Stimulated activated CD4-positive, alpha-beta T cell treated with anti-CD3 and anti-CD28 coated beads, Interleukin-1b, Interleukin-23, amount 100 ng/mL, for 48 hours (primary cell): ENCODE results near the gene CRKL.

Source experiments
- DNase-seq: peaks from one replicate; pipeline ENCODE4 v3.0.0-alpha.2; 2020

Gene CRKL

GRCh38 chr22:20985720-20986119 lies 68.5 kb downstream of the CRKL start:
- no peak for DNase-seq

DNA sequence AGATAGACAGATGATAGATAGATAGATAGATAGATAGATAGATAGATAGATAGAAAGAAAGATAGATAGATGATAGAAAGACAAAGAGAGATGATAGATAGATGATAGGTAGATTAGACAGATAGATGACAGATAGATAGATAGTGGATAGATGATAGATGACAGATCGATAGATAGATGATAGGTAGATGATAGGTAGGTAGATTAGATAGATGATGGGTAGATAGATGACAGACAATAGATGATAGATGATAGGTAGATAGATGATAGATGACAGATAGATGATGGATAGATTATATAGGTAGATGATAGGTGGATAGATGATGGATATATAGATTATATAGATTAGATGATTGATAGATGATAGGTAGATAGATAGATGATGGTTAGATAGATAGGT lies 69.2 kb downstream of the CRKL start:
- DNase-seq: no peak

DNA sequence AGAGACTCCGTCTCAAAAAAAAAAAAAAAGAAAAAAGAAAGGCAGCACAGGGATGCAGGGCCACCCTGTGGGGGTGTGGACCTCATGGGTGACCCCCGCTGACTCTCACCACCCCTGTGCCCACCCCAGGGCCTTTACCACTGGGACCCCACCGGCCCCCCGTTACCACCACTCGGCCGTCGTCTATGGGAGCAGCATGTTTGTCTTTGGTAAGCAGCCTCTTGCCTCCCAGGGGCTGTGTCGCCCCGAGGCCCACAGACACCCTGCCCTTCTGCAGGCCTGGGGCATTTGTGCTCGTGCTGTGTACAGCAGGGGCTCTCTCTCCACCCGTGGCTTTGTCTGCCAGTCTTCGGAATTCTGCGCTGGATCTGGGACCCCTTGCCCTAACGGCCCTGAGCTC lies 70.2 kb downstream of the CRKL start:
- DNase-seq: no peak

DNA sequence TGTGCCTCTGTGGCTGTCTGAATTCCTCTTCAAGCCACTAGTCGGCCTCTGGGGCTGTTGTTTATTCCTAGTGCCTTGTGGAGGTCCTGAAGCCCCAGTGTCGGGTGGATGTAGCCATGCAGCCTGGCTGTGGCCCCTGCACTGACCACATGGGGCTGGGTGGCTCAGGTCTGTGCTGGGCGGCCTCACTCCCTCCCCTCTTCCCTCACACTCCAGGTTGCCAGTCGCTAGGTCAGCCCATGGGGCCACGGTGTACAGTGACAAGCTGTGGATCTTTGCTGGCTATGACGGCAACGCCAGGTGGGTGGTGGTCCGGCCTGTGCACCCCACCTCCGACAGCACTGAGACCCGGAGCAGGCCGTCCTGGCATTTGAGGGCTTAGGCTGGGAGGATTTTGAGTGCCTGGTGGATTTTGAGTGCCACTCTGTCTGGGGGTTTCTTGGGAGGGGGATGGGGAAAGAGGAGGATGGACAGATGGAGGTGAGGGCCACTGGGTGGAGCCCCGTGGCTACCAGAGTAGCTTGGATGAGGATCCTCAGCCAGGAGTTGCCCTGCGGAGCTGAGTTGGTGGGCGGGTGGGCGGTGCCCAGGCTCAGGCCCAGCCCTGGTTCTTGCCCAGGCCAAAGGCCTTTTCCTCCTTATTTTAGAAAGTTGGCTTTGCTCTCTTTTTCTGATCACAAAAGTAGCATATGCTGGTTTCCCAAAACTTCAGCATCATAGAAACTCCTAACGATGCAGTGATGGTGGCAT lies 71.5 kb downstream of the CRKL start:
- no peak for DNase-seq

DNA sequence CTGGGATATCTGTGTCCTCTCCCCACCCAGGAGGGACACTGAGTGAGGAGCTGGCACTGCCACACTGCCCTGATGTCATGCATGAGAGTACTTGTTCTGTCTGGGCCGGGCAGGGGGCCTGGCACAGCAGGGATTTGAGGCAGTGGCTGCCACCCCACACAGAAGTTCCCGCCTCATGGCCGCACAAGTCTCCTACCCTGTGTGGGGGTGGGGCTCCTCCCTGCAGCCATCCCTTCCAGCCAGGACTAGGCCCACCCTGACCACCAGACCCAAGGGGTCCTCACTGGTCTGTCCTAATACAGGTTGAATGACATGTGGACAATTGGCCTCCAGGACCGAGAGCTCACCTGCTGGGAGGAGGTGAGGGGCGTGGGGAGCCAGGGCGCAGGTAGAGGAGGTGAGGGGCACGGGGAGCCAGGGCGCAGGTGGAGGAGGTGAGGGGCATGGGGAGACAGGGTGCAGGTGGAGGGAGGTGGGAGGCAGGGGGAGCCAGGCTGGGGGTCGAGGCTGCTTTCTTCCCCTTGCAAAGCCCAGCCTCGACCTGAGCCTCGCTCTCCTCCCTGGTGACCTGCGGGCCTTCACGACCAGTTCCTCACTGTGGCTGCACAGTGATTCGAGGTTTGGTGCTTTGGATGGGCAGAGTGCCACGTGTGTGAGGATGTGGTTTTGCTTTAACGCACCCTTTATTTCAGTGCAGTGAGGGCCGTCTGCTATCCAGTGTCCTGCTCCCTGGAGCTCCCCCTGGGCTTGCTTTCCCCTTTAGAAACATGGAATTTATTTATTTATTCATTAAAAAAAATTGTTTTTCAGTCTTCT lies 72.3 kb downstream of the CRKL start:
- DNase-seq: no peak

- DNase-seq: no peak
Observed at GRCh38 chr22:20990184-20991180, 73.3 kb downstream of the CRKL start.

DNA sequence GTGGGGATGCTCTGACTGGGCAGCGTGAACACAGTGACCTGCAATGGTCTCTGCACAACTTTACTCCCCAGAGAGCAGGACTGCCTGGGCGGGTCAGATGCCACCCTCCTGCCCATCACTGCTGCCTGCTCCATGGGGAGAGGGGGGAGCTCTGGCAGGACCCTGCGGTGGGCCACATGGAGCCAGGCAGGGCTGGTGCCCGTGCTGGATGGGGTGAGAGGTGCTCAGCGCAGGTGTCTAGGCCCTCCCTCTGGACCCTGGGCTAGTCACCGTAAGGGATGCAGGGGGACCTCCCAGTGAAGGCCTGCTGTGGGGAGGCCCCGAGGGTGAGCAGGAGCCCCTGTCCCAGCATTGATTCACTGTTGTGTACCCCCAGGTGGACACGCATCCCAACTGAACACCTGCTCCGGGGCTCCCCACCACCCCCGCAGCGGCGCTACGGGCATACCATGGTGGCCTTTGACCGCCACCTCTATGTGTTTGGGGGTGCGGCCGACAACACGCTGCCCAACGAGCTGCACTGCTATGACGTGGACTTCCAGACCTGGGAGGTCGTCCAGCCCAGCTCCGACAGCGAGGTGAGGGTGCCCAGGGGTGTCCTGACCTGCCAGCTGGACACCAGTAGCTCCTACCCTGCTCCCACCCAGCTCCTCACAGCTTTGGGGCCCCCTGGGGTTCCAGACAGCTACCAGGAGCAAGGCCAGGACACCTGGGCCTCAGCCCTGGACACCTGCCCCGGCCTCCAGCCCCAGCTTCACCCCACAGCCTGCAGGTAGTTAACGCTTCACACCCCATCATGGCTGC lies 74.2 kb downstream of the CRKL start:
- no peak for DNase-seq

- no peak for DNase-seq
Observed at GRCh38 chr22:20992056-20992442, 74.8 kb downstream of the CRKL start.

- no peak for DNase-seq
Observed at GRCh38 chr22:20992456-20993303, 75.5 kb downstream of the CRKL start.

DNA sequence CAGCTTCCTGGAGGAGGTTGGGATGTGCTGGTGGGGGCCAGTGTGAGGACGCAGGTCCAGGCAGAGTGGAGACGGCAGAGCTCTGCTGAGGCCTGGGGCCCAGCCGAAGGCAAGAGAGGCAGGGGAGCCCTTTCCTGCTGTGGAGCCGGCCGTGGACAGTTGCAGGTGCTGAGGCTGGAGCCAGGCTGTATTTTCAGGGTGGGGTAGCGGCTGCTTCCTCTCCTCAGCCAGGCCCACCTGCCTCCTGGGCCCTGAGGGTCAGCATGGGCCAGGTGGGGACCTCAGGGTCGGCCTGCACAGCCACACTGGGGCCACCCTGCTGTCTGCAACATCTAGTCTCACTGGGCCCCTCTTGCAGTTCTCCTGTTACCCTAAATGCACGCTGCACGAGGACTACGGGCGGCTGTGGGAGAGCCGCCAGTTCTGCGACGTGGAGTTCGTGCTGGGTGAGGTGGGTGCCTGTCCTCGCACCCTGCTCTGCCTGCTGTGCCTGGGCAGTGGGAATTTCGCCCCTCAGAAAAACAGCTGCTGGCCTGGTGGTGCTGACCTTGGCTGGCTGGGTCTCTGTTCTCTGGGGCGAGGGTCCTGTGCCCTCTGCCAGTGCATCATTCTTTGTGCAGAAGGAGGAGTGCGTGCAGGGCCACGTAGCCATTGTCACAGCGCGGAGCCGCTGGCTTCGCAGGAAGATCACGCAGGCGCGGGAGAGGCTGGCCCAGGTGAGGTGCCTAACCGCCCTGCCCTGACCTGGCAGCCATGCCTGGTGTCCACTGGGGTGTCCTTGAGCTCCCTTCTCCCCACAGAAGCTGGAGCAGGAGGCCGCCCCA lies 76.3 kb downstream of the CRKL start:
- DNase-seq: no peak

DNA sequence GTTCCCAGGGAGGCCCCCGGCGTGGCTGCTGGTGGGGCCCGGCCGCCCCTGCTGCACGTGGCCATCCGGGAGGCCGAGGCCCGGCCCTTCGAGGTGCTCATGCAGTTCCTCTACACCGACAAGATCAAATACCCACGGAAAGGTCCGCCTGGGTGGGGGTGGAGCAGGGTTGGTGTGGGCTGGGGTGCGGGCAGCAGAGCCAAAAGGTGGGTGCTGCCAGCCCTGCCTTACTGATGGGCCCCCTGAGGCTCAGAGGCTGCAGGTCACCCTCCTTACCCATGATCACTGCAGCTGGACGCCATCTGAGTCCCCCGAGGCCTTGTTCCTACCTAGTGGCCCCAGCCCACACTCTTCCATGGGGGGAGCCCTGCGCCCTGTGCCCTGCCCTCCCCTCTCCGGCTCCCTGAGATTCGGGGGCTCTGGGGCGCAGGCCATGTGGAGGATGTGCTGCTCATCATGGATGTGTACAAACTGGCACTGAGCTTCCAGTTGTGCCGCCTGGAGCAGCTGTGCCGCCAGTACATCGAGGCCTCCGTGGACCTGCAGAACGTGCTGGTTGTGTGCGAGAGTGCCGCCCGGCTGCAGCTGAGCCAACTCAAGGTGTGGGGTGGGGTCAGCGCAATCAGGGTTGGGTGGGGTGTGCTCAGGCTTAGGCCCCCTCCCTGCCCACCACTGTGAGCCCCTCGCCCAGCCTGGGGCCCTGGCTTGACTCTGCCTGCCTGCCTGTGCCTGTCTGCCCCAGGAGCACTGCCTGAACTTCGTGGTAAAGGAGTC lies 77.1 kb downstream of the CRKL start:
- no peak for DNase-seq

GRCh38 chr22:20994902-20995241 lies 77.7 kb downstream of the CRKL start:
- DNase-seq: no peak

DNA sequence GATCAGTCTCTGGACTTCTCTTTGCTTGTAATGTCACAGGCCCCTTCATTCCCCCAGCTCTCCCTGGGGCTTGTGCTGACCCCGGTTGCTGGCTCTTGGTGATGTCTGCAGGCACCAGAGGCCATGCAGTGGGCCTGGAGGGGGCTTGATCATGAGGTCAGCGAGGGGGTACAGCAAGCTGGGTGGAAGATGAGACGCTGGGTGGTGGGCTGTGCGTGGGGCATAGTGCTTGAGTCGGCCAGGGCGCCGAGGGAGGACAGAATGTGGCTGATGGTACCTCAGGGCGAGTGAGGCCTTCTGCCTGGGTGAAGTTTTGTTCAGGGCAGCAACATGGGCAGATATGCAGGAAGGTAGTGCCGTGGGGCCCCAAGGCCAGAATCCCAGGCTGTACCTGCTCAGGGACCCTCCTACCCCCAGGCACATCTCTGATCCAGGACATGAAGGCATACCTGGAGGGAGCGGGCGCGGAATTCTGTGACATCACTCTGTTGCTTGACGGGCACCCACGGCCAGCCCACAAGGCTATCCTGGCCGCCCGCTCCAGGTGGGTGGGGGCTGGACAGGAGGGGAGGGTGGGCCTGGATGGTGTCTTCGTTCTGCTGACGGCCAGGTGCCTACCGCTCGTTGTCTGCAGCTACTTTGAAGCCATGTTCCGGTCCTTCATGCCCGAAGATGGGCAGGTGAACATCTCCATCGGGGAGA lies 78.3 kb downstream of the CRKL start:
- DNase-seq: no peak

DNA sequence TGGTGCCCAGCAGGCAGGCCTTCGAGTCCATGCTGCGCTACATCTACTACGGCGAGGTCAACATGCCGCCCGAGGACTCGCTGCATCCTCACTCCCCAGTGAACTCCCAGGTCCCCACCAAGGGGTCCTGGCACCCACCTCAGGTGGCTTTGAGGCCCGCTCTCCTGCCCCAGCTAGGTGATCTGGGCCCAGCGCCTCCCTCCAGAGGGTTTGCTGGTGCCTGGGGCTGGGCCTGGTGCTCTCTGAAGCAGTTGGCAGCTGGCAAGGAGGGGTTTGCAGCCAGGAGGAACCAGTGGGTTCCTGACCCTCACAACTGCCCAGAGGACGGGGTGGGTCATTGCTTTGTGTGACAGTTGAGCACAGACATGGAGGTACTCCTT lies 78.8 kb downstream of the CRKL start:
- DNase-seq: no peak

- DNase-seq: no peak
Observed at GRCh38 chr22:20996598-20997535, 79.7 kb downstream of the CRKL start.

DNA sequence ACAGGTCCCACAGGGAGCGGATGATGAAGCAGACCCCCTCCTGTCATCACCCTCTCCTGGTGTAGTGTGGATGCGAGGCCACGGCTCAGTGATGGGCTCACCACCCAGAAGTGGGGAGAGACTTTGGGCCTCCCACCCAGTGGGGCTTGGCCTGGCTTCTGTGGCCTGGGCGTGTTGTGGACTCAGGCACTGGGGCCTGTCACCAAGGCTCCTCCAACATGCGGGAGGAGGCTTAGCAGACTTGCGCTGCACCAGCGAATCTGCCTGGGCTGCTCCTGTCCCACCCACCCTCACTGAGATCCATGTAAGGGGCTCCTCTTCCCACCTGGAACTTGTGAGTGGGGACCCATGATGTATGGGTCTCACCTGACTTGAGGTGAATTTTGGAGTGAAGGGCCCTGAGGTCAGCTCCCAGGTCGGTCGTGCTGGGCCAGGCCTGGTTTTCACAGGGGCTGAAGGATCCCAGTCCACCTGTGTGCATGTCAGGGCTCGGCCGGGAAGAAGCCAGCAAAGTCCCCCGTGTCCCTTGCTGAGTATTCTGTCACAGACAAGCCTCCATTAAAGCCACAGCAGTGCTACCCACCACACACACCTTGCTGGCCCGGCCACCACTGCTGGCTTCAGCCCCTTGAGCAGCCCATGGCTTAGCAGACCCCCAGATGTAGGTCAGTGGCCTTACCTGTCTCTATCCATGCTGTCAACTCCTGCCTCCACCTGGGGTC lies 80.5 kb downstream of the CRKL start:
- no peak for DNase-seq
